CD4-positive, alpha-beta T cell treated with Interferon gamma for 1 hour (primary cell): ENCODE measurements around the gene ADGRL3.

Experiments used
- DNase-seq: peaks from one replicate; pipeline ENCODE4 v3.0.0-alpha.2; 2020

Gene ADGRL3

DNA sequence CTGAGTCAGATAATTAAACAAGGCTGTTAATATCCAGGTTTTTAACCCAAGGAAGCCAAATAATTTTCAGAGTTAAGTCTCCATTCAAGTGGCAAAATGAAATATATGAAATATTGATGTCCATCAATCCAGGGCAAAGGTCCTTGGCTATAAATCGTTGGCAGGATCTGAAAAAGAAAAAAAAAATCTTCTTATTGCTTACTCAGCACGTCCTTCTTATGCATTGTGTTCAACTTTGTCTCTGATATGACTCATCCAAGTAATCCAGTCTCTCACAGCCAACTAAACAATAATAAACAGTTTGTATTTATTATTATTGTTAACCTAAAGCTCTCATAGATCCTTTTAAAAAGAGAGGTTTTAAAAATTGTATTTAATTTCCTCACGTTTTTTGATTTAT, 851.2 kb downstream of the ADGRL3 start:
- DNase-seq, result no peak

DNA sequence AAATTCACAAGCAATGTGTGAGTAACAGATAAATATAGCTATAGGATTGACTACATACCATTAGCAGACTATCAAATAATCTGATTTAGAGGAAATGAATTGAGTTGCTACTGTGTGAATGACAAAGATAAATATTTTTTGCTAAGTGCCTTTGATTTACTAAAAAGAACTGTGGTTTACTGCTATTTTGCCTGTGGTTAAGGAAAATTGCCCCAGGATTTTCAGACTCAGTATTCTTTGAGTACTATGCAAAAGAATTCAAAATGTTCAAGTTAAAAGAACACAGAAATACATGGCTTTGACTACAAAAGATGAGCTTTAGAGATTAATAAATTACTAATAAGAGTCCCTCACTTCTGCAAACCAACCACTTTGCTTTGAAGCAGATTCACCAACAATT, 853.8 kb downstream of the ADGRL3 start:
- no peak for DNase-seq

DNA sequence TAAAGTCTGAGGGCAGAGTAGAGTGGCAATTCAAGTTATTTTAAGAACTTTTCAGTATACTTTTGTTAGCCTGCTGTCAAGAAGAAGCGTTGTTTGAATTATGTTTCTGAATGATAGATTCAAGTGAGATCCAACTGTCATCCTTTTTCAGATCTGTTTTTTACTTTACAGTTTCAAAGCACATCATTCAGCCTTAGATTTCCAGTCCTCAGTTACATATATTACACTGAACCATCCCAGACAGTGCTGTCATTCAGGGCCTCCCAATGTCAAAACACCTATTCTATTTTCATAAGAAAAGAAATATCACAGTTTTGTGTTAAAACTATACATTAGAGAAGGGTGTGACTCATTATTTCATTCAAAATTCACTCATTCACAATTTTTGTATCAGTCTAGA, 856.9 kb downstream of the ADGRL3 start:
- no peak for DNase-seq

DNA sequence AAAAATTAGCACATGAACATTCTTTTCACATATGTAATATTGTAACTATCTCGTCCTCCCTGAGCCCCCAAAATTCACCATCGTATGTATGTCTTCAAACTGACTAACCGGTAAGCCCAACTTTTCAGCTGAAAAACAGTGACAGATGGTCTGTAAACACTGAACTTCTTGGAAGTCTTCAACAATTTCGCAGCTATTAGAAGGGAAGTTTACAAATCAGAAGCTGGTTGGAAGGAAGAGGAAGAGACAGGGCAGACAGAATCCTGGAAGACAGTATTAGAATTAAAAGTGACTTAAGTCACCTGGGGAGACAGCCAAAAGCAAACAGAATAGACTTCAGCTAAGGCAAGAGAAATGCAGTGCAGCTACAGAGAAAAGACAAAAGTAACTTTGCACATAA, 858.4 kb downstream of the ADGRL3 start:
- no peak for DNase-seq

DNA sequence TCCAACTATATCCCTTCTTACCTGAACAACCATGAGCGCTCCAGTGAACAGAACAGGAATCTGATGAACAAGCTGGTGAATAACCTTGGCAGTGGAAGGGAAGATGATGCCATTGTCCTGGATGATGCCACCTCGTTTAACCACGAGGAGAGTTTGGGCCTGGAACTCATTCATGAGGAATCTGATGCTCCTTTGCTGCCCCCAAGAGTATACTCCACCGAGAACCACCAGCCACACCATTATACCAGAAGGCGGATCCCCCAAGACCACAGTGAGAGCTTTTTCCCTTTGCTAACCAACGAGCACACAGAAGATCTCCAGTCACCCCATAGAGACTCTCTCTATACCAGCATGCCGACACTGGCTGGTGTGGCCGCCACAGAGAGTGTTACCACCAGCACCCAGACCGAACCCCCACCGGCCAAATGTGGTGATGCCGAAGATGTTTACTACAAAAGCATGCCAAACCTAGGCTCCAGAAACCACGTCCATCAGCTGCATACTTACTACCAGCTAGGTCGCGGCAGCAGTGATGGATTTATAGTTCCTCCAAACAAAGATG, 870.2 kb downstream of the ADGRL3 start:
- DNase-seq, result no peak

DNA sequence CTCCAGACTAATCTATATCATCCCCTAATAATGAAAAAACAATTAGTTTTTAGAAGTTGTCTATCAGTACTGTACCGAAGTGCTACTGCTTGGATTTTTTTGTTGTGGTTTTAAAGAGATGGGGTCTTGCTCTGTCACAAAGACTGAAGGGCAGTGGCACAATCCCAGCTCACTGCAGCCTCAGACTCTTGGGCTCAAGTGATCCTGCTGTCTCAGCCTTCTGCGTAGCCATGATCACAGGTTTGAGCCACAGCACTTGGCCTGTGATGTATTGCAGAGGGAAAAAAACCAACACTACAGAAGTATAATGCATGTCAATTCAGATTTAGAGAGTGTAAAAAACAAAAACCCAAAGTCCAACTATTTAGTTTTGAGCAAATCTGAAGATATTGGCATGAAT, 875.0 kb downstream of the ADGRL3 start:
- no peak for DNase-seq

DNA sequence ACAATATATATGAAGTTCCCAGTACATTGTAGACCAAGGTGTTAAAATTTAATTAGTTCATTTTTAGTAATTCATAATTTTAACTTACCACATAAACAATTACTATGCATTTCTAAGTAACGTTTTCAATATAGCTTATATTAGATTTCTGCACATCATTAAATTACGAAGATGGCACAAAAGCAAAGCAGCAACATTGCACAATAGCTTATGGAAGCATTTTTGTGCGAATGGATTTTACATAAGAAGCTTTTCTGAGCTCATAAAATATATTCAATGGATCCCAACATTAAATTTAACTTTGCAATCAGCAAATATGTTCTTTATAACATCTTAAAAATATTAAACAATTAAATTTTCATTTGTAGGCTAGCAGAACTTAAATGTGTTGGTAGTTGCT, 875.4 kb downstream of the ADGRL3 start:
- no peak for DNase-seq

DNA sequence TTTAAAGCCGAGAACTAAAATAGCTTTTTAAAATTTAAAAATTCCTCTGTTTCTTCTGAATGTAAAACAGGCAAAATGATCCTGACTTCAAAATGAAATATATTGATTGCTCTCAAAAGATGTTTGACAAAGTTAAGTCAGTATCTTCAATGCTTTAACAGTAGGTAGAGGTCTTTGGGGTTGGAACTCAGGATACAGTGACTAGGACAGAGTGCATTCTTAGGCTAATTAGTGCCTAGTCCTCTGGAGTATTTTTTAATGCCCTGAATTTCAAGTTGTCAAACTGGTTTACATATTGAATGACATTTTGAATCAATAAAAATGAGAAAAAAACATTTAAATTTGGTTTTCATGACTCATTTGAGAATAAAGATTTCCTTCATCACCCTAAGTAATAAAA, 877.3 kb downstream of the ADGRL3 start:
- DNase-seq, result no peak

DNA sequence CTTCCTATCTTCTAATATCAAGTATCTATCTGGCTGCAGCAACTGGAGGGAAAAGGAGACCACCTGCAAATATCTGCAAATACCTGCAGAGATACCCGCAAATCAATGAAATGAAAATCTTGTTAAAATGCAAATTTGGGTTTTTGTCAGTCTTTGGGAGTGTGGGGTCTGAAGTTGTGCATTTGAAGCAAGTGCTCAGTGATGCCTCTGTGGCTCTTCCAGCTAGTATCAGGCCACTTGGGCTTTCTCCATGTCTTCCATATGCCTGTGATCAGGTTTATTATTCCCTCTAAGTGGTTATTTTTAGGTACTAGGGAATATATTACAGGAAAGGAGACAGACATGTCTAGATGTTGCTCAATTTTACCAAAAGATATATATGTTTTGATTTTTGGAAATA, 880.3 kb downstream of the ADGRL3 start:
- no peak for DNase-seq

DNA sequence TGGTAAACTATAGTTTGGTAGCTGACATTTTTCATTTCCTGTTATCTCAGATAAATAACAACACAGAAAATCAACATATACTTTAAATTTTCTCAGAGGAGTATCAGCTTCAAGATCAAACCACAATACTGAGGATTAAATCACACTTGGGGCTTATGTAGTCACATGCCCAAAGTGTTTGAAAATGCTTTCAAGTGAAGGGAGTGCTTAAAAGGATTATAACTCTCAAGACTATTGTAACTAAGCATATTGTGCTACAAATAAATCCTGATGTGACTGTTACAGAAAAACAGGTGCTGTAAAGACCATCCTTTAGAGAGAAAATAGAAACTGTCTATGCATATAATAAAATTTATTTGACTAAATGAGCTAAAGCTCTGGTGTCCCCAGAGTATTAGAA, 887.6 kb downstream of the ADGRL3 start:
- DNase-seq, result no peak

DNA sequence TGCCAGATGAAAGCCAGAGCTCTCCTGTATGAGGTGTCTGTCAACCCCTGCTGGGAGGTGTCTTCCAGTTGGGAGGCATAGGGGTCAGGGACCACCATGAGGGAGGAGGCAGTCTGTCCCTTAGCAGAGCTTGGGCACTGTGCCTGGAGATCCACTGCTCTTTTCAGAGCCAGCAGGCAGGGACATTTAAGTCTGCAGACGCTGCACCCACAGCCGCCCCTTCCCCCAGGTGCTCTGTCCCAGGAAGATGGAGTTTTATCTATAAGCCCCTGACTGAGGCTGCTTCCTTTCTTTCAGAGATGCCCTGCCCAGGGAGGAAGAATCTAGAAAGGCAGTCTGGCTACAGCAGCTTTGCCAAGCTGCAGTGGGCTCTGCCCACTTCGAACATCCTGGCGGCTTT, 893.6 kb downstream of the ADGRL3 start:
- no peak for DNase-seq

DNA sequence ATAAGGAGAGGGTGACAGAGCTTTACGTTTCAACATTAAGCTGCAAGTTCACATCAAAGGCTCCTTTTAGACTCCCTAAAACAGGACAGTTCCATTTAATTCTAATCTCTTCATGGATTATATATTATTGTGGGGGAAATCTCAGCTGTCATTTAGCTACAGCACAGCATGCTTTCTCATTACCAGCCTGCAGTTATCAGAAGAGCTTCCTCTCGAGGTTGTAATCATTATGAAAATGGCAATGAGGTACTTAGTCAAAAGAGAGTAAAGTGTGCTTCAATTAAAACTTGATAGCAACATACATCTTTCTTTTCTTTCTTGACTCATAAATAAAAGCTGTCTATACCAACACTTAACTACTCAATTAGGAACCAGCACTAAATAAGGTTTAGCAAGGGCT, 896.8 kb downstream of the ADGRL3 start:
- DNase-seq, result no peak

DNA sequence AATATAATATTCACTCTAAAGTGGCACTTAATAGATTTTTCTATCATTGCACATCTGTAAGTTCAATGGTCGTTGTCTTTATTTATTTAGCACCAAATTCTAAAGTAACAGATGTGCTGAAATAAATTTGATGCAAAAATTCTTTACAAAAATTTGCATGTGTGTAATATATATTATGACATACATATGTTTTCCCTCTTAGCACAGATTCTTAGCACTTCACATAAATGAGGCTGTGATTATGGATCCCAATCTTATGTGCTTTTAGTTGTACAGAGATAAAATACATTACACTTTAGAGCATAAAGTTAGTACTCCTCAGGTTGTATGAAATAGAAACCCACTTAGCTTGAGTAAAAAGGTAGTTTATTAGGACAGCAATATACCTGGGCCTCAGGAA, 915.1 kb downstream of the ADGRL3 start:
- DNase-seq, result no peak

DNA sequence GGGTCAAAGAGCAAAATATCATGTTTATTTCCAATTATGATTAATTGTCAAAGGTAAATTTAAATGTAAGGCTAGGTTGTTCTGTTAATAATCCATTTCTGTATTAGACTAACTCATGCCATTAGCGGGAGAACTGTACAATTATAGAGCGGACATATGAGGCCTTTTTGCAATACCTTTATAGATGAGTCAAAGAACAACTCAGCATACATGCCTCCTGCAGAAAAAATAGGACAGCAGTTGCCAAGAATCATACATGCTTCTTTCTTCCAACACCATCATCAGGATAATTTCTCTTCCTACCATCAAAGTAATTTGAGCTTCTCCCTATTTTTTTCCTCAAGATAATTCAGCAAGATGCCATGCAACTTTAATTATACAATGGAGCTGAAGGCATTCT, 917.8 kb downstream of the ADGRL3 start:
- DNase-seq, result no peak

DNA sequence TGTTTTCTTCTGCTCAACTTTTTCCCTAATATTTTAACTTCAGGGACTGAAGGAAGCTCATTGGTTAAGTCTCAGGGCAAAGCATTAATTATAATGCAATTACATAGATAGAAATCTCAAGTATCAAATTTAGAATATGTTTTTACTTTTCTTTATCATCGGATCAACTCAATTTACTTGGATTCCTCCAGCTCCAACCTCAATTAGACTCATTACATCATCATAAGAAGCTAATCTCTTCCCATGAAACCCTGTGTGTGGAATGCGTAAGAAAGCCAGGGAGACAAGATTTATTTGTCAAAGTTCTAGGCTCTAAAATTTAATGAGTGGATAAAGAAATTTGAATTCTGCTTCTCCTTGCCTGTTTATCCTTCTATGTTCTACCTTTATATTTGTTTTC, 918.4 kb downstream of the ADGRL3 start:
- no peak for DNase-seq

DNA sequence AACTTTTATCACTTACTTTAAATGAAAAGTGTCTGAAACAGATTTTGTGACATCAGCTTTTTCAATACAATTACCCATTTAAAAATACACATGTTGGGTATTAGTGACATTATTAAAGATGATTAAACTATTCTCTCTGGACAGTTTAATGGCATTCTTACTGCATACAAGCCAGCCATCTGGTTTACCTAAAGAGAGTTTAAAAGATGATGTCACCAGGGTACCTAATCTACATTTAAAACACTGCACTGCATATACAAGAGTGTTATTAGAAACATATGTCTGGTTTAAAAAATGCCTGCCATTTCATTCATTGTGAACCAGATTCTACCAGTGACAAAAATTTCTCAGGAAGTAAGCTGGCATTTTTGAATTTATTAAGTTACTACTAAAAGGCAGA, 919.1 kb downstream of the ADGRL3 start:
- no peak for DNase-seq

DNA sequence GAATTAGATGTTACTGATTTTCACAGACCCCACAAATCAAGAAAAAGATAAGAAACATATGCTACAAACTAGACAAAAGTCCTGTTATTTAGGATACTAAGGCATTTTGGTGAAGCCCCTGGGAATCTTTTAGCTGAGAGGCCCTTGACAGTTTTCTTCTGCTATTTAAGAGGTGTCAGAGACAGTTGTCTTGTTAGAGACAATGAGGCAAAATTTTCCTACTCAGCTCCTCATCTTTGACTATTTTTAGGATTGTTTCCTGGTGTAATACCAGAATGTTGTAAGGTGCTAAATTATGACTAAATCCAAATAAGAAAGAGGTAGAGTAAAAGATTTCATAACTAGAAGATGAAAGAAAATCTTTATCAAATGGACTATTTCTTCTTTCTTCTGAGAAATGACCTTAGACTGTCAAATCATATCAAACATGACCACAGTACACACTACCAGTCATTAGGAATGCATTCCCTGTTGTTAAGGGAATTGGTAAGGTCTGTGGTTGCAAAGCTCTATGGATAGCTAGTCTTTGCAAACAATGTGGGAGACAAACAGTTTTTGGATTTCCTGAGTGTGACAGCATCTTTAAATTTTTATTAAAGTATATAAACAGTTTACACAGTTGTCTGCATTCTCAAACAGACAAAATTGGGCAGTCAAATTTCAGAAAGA, 926.1 kb downstream of the ADGRL3 start:
- DNase-seq, result no peak
